Measurements from ENCODE around the gene DPH6.

GRCh38 chr15:35440265-35440664 is 105.7 kb downstream of the DPH6 start:
- TF ChIP-seq POLR2A (IDR thresholded peaks at IDR 0.05; ENCODE audit: low read depth, low read length): no peak
- no peak for TF ChIP-seq POLR2AphosphoS5 (IDR thresholded peaks at IDR 0.05; ENCODE audit: low read depth, low read length)

Measured in GM12892 (cell line).